IPS DF 6.9 (cell line): ENCODE measurements around the gene CHRNB1.

Experiments used
- DNase-seq: peaks from one replicate; pipeline ENCODE4 v3.0.0-alpha.2; 2013; ENCODE audit warnings: low read depth, low spot score
- H3K27ac ChIP-seq: one replicate; pipeline ENCODE4 v1.5.1; 2013; ENCODE audit warnings: low read length, control low read depth
- H3K27me3 ChIP-seq: 2 replicates; pipeline ENCODE4 v1.6.1; 2013; ENCODE audit warnings: mild to moderate bottlenecking, low read length; ENCODE audit not compliant: control insufficient read depth, insufficient read depth
- H3K36me3 ChIP-seq: 2 replicates; pipeline ENCODE4 v1.6.1; 2013; ENCODE audit warnings: low read length; ENCODE audit not compliant: control insufficient read depth, insufficient read depth
- H3K4me1 ChIP-seq: 2 replicates; pipeline ENCODE4 v1.6.1; 2013; ENCODE audit warnings: low read length; ENCODE audit not compliant: control insufficient read depth, insufficient read depth
- H3K4me3 ChIP-seq: 2 replicates; pipeline ENCODE4 v1.5.1; 2013; ENCODE audit warnings: mild to moderate bottlenecking, low read length
- H3K9me3 ChIP-seq: 2 replicates; pipeline ENCODE4 v1.6.1; 2013; ENCODE audit warnings: low read length, inconsistent platforms; ENCODE audit not compliant: control insufficient read depth, insufficient read depth
- WGBS: extraction: QIAGEN DNeasy Blood & Tissue Kit; methylation state at CpG from one replicate; pipeline ENCODE4 v1.1.7; 2013; ENCODE audit warnings: mixed read lengths, missing lambda C conversion rate; ENCODE audit not compliant: insufficient read length, insufficient coverage; 5-methylcytosine and 5-hydroxymethylcytosine counted together

The CHRNB1 gene

DNA sequence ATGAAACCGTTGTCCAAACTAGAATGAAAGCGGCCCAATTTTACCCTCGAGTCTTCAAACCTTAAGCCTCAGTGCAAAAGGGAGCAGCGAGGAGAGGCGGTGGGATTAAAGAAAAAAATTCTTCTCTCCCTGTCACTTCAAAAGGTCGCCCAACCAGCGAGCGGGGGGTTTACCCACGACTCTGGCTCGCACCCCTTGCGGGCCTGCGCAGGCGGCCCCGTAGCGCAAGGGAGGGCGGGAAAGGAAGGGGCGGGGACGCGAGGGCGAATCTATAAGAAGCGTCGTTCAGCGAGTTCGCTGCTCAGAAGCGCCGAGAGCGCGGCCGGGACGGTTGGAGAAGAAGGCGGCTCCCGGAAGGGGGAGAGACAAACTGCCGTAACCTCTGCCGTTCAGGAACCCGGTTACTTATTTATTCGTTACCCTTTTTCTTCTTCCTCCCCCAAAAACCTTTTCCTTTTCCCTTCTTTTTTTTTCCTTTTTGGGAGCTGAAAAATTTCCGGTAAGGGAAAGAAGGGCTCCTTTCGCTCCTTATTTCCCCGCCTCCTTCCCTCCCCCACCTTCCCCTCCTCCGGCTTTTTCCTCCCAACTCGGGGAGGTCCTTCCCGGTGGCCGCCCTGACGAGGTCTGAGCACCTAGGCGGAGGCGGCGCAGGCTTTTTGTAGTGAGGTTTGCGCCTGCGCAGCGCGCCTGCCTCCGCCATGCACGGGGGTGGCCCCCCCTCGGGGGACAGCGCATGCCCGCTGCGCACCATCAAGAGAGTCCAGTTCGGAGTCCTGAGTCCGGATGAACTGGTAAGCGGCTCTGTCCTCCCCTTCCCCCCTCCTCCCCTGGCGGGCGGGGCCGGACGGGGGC lies 39.4 kb downstream of the CHRNB1 start, which contains the start of gene POLR2A:
TSS of gene POLR2A (plus strand) at position 300 of the 852 bp plus-strand sequence.
- Histone ChIP-seq H3K36me3 (no peaks in the 10 kb centered on the region; the same call in 1 of the 2 replicates), H3K27ac (no peak within 1 kb of the TSS), H3K9me3 (no peaks in the 10 kb centered on the region), H3K4me1 (0 out of 2 replicates have a peak, but pooled peaks cover 3% of the 10 kb centered on the region), H3K27me3 (no peaks in the 10 kb centered on the region), H3K4me3 (peak within 1 kb of the TSS; percentile 67)
- no CpG with 5 or more reads among the region's 64 CpGs for WGBS
- DNase-seq = peak; percentile 85

DNA sequence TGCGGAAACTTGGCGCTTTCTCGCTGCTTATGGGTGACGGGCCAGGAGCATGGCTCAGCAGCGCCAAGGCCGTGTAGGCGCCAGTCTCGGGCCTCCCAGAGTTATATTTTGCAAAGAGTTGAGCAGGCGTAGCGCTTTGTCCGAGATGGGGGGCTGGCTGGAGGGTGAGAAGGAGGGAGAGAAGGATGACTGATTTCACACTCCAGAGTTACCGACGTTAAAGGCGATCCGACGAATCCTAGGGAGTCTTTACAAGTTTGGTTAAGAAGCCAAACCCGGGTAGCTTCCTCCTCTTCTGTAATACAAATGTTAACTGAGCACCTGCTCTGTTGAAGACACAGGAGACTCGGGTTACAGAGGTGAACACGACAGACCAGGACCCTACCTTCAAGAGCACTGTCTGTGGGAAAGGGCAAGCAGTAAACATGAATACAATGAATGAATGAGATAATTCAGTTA lies 40.1 kb downstream of the CHRNB1 start:
- Histone ChIP-seq H3K4me3 (peak overlapping the region; percentile 67), H3K27ac (no peak overlapping the region), H3K4me1 (0 out of 2 replicates have a peak, but pooled peaks cover 2% of the 10 kb centered on the region), H3K36me3 (no peaks in the 10 kb centered on the region; the same call in 1 of the 2 replicates), H3K27me3 (no peaks in the 10 kb centered on the region), H3K9me3 (no peaks in the 10 kb centered on the region)
- WGBS = no CpG with 5 or more reads among the region's 19 CpGs
- DNase-seq = no peak

DNA sequence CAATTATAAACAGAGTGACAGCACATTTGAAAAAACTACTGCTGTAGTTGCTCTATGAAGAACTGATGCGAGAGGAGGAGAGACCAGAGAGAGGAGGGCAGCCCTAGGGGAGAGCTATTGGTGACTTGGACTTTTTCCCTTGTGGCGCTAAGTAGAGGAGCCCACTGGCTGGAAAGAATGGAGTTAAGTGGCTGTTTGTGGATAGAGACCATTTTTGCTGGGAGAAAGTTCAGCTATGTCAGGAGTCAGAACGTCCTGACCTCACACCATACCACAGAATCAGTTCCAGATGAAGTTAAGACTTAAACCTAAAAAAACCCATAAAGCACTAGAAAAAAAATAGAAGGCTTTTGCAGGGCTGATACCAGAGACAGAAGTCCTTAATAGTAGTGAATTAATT lies 41.3 kb downstream of the CHRNB1 start:
- Histone ChIP-seq H3K4me1 (0 out of 2 replicates have a peak, but pooled peaks cover 2% of the 10 kb centered on the region), H3K36me3 (no peaks in the 10 kb centered on the region; the same call in 1 of the 2 replicates), H3K27ac (no peak overlapping the region), H3K4me3 (no peak overlapping the region), H3K27me3 (no peaks in the 10 kb centered on the region), H3K9me3 (no peaks in the 10 kb centered on the region)
- DNase-seq = no peak
- no CpG with 5 or more reads among the region's 3 CpGs for WGBS

DNA sequence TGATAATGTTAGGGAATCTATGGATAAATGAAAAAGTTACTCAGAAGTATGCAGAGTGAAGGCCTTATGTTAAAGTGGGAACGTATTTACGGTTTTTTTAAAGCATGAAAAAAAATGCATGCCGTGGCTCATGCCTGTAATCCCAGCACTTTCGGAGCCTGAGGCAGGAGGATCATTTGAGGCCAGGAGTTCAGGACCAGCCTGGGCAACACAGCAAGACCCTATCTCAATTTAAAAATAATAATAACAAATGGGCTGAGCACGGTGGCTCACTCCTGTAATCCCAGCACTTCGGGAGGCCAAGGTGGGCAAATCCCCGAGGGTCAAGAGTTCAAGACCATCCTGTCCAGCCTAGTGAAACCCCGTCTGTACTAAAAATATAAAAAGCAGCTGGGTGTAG lies 45.3 kb downstream of the CHRNB1 start:
- Histone ChIP-seq H3K36me3 (no peaks in the 10 kb centered on the region; the same call in 1 of the 2 replicates), H3K4me3 (no peak overlapping the region), H3K4me1 (0 out of 2 replicates have a peak, but pooled peaks cover 2% of the 10 kb centered on the region), H3K9me3 (no peaks in the 10 kb centered on the region), H3K27me3 (no peaks in the 10 kb centered on the region), H3K27ac (no peak overlapping the region)
- 100% methylated on average over 2 of the region's 8 CpGs for WGBS
- DNase-seq = no peak

DNA sequence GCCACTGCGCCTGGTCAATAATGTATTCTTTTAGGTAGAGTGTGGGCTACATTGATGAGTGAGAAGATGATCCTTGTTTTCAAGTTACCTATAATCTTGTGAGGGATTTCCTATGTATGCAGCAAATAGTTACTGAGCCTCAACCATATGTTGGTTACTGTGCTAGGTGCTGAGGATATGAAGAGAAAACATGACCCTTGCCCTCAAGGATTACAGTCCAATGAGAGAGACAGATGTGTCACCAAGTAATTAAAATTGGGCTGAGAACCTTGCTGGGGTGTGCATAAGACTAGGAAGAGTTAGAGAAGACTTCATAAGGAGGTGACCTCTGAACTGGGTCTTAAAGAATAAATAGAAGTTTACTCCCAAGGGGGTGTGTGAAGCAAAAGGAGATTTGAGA lies 46.7 kb downstream of the CHRNB1 start:
- Histone ChIP-seq H3K27ac (no peak overlapping the region), H3K27me3 (no peaks in the 10 kb centered on the region), H3K4me3 (no peak overlapping the region), H3K36me3 (peaks cover 1% of the 10 kb centered on the region), H3K9me3 (no peaks in the 10 kb centered on the region), H3K4me1 (no peaks in the 10 kb centered on the region)
- no peak for DNase-seq
- WGBS = no CpG with 5 or more reads among the region's 1 CpG

DNA sequence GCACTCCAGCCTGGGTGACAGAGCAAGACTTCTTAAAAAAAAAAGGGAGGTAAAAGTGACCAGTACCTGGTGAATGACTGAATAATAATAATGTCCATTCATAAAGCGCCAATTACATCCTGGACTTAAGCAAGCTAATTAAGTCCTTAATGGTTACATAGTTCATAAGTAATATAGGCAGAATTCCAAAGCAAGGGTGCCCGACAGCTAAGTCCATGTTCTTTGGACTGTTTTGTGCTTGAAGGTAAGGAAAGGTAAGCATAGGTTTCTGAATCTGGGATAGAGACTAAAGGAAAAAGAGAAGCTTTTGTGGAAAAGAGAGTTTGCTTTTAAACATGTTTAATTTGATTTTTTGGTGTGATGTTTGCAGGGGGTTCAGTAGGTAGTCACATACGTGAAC lies 49.1 kb downstream of the CHRNB1 start:
- DNase-seq = no peak
- H3K27ac ChIP-seq = no peak overlapping the region
- no CpG with 5 or more reads among the region's 3 CpGs for WGBS
- no peaks in the 10 kb centered on the region for H3K9me3 ChIP-seq
- H3K4me3 ChIP-seq = no peak overlapping the region
- H3K4me1 ChIP-seq = no peaks in the 10 kb centered on the region
- no peaks in the 10 kb centered on the region for H3K27me3 ChIP-seq
- peaks cover 22% of the 10 kb centered on the region for H3K36me3 ChIP-seq

DNA sequence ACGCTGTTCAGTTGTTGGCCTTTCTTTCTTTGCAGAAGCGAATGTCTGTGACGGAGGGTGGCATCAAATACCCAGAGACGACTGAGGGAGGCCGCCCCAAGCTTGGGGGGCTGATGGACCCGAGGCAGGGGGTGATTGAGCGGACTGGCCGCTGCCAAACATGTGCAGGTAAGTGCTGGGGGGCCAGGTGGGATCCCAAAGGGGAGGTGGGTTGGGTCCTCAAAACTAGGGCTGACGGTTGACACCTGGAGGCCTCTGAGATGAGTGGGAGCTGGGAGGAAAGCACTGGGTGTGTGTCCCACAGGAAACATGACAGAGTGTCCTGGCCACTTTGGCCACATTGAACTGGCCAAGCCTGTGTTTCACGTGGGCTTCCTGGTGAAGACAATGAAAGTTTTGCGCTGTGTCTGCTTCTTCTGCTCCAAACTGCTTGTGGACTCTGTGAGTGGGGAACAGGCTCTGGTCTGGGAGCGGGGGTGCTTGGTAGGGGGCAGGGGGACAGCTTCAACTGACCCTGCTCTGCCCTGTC lies 51.1 kb downstream of the CHRNB1 start:
- Histone ChIP-seq H3K36me3 (peaks cover 33% of the 10 kb centered on the region), H3K9me3 (no peaks in the 10 kb centered on the region), H3K27me3 (no peaks in the 10 kb centered on the region), H3K4me3 (no peak overlapping the region), H3K27ac (no peak overlapping the region), H3K4me1 (no peaks in the 10 kb centered on the region)
- DNase-seq = no peak
- no CpG with 5 or more reads among the region's 12 CpGs for WGBS

DNA sequence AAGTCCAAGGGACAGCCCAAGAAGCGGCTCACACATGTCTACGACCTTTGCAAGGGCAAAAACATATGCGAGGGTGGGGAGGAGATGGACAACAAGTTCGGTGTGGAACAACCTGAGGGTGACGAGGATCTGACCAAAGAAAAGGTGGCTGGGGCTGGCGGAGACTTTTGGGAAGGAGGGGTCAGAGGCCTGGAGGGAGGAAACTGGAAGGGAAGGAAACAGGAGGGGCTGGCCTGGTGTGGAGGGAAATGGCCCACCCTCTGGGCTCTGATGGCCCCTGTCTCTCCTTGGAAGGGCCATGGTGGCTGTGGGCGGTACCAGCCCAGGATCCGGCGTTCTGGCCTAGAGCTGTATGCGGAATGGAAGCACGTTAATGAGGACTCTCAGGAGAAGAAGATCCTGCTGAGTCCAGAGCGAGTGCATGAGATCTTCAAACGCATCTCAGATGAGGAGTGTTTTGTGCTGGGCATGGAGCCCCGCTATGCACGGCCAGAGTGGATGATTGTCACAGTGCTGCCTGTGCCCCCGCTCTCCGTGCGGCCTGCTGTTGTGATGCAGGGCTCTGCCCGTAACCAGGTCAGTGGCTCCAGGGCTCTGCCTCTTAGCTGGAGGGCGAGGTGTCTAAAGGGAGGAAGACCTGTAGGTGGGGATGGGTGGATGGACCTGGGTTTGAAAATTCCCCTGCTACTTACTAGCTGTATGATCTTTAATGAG lies 51.8 kb downstream of the CHRNB1 start:
- Histone ChIP-seq H3K36me3 (peaks cover 40% of the 10 kb centered on the region), H3K4me3 (no peak overlapping the region), H3K27me3 (no peaks in the 10 kb centered on the region), H3K4me1 (no peaks in the 10 kb centered on the region), H3K9me3 (no peaks in the 10 kb centered on the region), H3K27ac (no peak overlapping the region)
- no CpG with 5 or more reads among the region's 20 CpGs for WGBS
- no peak for DNase-seq

DNA sequence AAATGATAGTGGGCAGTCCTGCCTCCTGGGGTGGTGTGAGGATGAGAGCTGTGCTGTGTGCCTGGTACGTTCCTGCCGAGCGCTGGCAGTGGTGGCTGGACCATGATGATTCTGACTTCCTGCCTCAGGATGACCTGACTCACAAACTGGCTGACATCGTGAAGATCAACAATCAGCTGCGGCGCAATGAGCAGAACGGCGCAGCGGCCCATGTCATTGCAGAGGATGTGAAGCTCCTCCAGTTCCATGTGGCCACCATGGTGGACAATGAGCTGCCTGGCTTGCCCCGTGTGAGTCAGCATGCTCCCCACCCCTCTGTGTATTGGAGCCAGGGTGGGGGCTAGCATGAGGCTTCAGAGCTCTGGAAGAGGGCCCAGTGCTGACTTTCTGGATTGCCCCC lies 52.4 kb downstream of the CHRNB1 start:
- Histone ChIP-seq H3K9me3 (no peaks in the 10 kb centered on the region), H3K4me1 (no peaks in the 10 kb centered on the region), H3K27ac (no peak overlapping the region), H3K36me3 (peaks cover 45% of the 10 kb centered on the region), H3K27me3 (no peaks in the 10 kb centered on the region), H3K4me3 (no peak overlapping the region)
- no CpG with 5 or more reads among the region's 10 CpGs for WGBS
- no peak for DNase-seq

DNA sequence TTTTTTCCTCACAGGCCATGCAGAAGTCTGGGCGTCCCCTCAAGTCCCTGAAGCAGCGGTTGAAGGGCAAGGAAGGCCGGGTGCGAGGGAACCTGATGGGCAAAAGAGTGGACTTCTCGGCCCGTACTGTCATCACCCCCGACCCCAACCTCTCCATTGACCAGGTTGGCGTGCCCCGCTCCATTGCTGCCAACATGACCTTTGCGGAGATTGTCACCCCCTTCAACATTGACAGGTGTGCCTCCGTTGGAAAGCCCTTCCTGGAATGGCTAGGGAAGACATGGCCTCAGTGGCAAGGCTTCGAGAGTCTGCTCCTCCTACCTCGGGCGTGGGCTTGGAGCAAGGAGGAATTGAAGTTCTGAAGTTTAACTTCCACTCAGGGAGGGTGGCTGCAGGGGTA lies 52.8 kb downstream of the CHRNB1 start:
- WGBS = no CpG with 5 or more reads among the region's 14 CpGs
- Histone ChIP-seq H3K27ac (no peak overlapping the region), H3K36me3 (peaks cover 49% of the 10 kb centered on the region), H3K4me3 (no peak overlapping the region), H3K9me3 (no peaks in the 10 kb centered on the region), H3K4me1 (no peaks in the 10 kb centered on the region), H3K27me3 (no peaks in the 10 kb centered on the region)
- DNase-seq = no peak
